SK-N-SH treated with all-trans-retinoic acid at 6 μM for 48 hours (cell line): ENCODE results near the gene FBXW11.

Experiments
- ATAC-seq: fragments of 200-7000 bp; cut with Tn5 transposase; 3 replicates; pipeline ENCODE4 v1.9.1; 2020; ENCODE audit warnings: mild to moderate bottlenecking, moderate library complexity
- ARNTL ChIP-seq: fragments of 450-650 bp; formaldehyde crosslinking; IDR thresholded peaks from 2 replicates; pipeline ENCODE4 v1.5.0; 2020; ENCODE audit warnings: low read depth, mild to moderate bottlenecking, moderate library complexity, borderline replicate concordance
- BACH2 ChIP-seq: fragments of 250-450 bp; sonication (Bioruptor Pico); IDR thresholded peaks from 2 replicates; pipeline ENCODE4 v1.9.0; 2021; ENCODE audit warnings: mild to moderate bottlenecking, borderline replicate concordance
- CSDC2 ChIP-seq: fragments of 250-450 bp; sonication (Bioruptor Pico); IDR thresholded peaks from 2 replicates; pipeline ENCODE4 v1.5.0; 2020; ENCODE audit warnings: mild to moderate bottlenecking, moderate library complexity
- ESRRG ChIP-seq: fragments of 250-450 bp; sonication (Bioruptor Pico); IDR thresholded peaks from 2 replicates; pipeline ENCODE4 v1.6.1; 2021; ENCODE audit warnings: mild to moderate bottlenecking
- GLIS3 ChIP-seq: fragments of 250-450 bp; sonication (Bioruptor Pico); IDR thresholded peaks from 2 replicates; pipeline ENCODE4 v1.5.0; 2020; ENCODE audit warnings: mild to moderate bottlenecking, moderate library complexity
- ISL1 ChIP-seq: fragments of 250-450 bp; sonication (Bioruptor Pico); IDR thresholded peaks from 2 replicates; pipeline ENCODE4 v2.1.2; 2022; ENCODE audit warnings: mild to moderate bottlenecking, moderate library complexity
- OSR1 ChIP-seq: fragments of 250-450 bp; sonication (Bioruptor Pico); IDR thresholded peaks from 2 replicates; pipeline ENCODE4 v1.8.0; 2022; ENCODE audit warnings: moderate library complexity, mild to moderate bottlenecking, inconsistent platforms
- PATZ1 ChIP-seq: fragments of 250-450 bp; sonication (Bioruptor Pico); IDR thresholded peaks from 2 replicates; pipeline ENCODE4 v1.8.0; 2020; ENCODE audit warnings: mild to moderate bottlenecking, moderate library complexity, borderline replicate concordance
- PPARA ChIP-seq: fragments of 250-450 bp; sonication (Bioruptor Pico); IDR thresholded peaks from 2 replicates; pipeline ENCODE4 v1.5.0; 2020; ENCODE audit warnings: mild to moderate bottlenecking, borderline replicate concordance
- RARB ChIP-seq: fragments of 250-450 bp; sonication (Bioruptor Pico); IDR thresholded peaks from 2 replicates; pipeline ENCODE4 v1.8.0; 2021; ENCODE audit warnings: mild to moderate bottlenecking, moderate library complexity
- SNAI2 ChIP-seq: fragments of 250-450 bp; sonication (Bioruptor Pico); IDR thresholded peaks from 2 replicates; pipeline ENCODE4 v1.5.0; 2020; ENCODE audit warnings: mild to moderate bottlenecking, moderate library complexity
- TCF4 ChIP-seq: fragments of 250-450 bp; sonication (Bioruptor Pico); IDR thresholded peaks from 2 replicates; pipeline ENCODE4 v1.8.0; 2021; ENCODE audit warnings: mild to moderate bottlenecking, moderate library complexity, borderline replicate concordance
- TOX ChIP-seq: fragments of 250-450 bp; sonication (Bioruptor Pico); IDR thresholded peaks from 2 replicates; pipeline ENCODE4 v1.8.0; 2021; ENCODE audit warnings: mild to moderate bottlenecking, moderate library complexity, borderline replicate concordance
- TSHZ2 ChIP-seq: fragments of 250-450 bp; sonication (Bioruptor Pico); IDR thresholded peaks from 2 replicates; pipeline ENCODE4 v1.5.0; 2020; ENCODE audit warnings: mild to moderate bottlenecking, moderate library complexity
- ZC3H10 ChIP-seq: fragments of 250-450 bp; sonication (Bioruptor Pico); IDR thresholded peaks from 2 replicates; pipeline ENCODE4 v1.5.1; 2021; ENCODE audit warnings: mild to moderate bottlenecking, moderate library complexity
- ZFP3 ChIP-seq: fragments of 250-450 bp; sonication (Bioruptor Pico); IDR thresholded peaks from 2 replicates; pipeline ENCODE4 v1.5.0; 2020; ENCODE audit warnings: mild to moderate bottlenecking, moderate library complexity
- ZFP30 ChIP-seq: fragments of 450-650 bp; formaldehyde crosslinking; IDR thresholded peaks from 2 replicates; pipeline ENCODE4 v1.5.0; 2022; ENCODE audit warnings: mild to moderate bottlenecking, moderate library complexity
- ZNF565 ChIP-seq: fragments of 450-650 bp; formaldehyde crosslinking; conservative IDR thresholded peaks from 2 replicates; pipeline ENCODE4 v1.5.0; 2020; ENCODE audit warnings: low read depth, mild to moderate bottlenecking, moderate library complexity
- ZNF70 ChIP-seq: fragments of 450-650 bp; formaldehyde crosslinking; IDR thresholded peaks from 2 replicates; pipeline ENCODE4 v1.5.0; 2020; ENCODE audit warnings: mild to moderate bottlenecking, moderate library complexity
- ZNF8 ChIP-seq: fragments of 450-650 bp; formaldehyde crosslinking; IDR thresholded peaks from 2 replicates; pipeline ENCODE4 v1.5.0; 2020; ENCODE audit warnings: mild to moderate bottlenecking, moderate library complexity
- TF ChIP-seq, protein P1 (sequence below): fragments of 250-450 bp; sonication (Bioruptor Pico); IDR thresholded peaks from 2 replicates; pipeline ENCODE4 v1.5.1; 2020; ENCODE audit warnings: low read depth, mild to moderate bottlenecking, moderate library complexity
- TF ChIP-seq, protein P2 (sequence below): fragments of 250-450 bp; sonication (Bioruptor Pico); IDR thresholded peaks from 2 replicates; pipeline ENCODE4 v1.5.1; 2021; ENCODE audit warnings: mild to moderate bottlenecking, moderate library complexity
- TF ChIP-seq, protein P3 (sequence below): fragments of 250-450 bp; sonication (Bioruptor Pico); IDR thresholded peaks from 2 replicates; pipeline ENCODE4 v1.8.0; 2021; ENCODE audit warnings: low read depth, mild to moderate bottlenecking, moderate library complexity, borderline replicate concordance

The FBXW11 gene

DNA sequence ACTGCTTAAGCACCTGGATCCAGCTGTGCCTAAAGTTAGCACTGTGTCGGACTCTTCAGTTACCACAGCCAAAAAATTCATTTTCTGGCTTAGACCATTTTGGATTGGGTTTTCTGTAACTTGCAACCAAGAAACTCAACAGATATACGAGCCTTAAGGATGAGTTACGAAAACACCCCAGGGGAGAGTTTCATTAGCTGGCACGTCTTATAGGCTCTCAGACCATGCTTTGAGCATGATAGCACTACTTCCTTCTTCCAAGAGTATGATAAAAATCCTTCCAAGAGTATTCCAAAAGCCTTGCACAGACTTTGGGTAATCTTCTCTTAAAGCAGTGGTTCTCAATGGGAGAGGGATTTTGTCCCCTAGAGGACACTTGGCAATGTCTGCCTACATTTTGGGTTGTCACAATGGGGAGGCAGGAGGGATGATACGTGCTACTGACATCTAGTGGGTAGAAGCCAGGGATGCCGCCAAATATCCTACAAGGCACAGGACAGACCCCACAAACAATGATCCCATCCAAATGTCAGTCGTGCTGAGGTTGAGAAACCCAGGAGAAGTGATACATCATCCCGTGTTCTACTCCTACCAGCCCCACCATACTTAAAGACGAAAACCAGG, 156.0 kb downstream of the FBXW11 start:
- ATAC-seq = peak; percentile 40; the same call in 1 of the 3 replicates
- no peak for TF ChIP-seq ISL1 (CRISPR knock-in tag)
- TF ChIP-seq BACH2 (CRISPR knock-in tag) = no peak
- no peak for TF ChIP-seq ESRRG (CRISPR knock-in tag)
- no peak for TF ChIP-seq OSR1
- TF ChIP-seq GLIS3 (CRISPR knock-in tag) = no peak
- TF ChIP-seq TCF4 = no peak
- TF ChIP-seq PPARA = no peak
- TF ChIP-seq ZNF70 (CRISPR knock-in tag) = no peak
- TF ChIP-seq, protein P1, sequence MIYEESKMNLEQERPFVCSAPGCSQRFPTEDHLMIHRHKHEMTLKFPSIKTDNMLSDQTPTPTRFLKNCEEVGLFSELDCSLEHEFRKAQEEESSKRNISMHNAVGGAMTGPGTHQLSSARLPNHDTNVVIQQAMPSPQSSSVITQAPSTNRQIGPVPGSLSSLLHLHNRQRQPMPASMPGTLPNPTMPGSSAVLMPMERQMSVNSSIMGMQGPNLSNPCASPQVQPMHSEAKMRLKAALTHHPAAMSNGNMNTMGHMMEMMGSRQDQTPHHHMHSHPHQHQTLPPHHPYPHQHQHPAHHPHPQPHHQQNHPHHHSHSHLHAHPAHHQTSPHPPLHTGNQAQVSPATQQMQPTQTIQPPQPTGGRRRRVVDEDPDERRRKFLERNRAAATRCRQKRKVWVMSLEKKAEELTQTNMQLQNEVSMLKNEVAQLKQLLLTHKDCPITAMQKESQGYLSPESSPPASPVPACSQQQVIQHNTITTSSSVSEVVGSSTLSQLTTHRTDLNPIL (CRISPR knock-in tag) = no peak
- no peak for TF ChIP-seq SNAI2 (CRISPR knock-in tag)
- no peak for TF ChIP-seq RARB
- no peak for TF ChIP-seq ZNF565
- no peak for TF ChIP-seq ARNTL (CRISPR knock-in tag)
- TF ChIP-seq ZNF8 (CRISPR knock-in tag) = no peak
- no peak for TF ChIP-seq CSDC2
- TF ChIP-seq ZFP30 = no peak
- TF ChIP-seq ZFP3 (CRISPR knock-in tag) = no peak
- TF ChIP-seq PATZ1 = no peak
- no peak for TF ChIP-seq ZC3H10 (CRISPR knock-in tag)
- no peak for TF ChIP-seq TOX

GRCh38 chr5:171849585-171850323, 156.7 kb downstream of the FBXW11 start:
- ATAC-seq = no peak
- TF ChIP-seq ESRRG (CRISPR knock-in tag) = no peak
- TF ChIP-seq, protein P2, sequence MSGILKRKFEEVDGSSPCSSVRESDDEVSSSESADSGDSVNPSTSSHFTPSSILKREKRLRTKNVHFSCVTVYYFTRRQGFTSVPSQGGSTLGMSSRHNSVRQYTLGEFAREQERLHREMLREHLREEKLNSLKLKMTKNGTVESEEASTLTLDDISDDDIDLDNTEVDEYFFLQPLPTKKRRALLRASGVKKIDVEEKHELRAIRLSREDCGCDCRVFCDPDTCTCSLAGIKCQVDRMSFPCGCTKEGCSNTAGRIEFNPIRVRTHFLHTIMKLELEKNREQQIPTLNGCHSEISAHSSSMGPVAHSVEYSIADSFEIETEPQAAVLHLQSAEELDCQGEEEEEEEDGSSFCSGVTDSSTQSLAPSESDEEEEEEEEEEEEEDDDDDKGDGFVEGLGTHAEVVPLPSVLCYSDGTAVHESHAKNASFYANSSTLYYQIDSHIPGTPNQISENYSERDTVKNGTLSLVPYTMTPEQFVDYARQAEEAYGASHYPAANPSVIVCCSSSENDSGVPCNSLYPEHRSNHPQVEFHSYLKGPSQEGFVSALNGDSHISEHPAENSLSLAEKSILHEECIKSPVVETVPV = no peak
- no peak for TF ChIP-seq SNAI2 (CRISPR knock-in tag)
- TF ChIP-seq ZNF565 = no peak
- TF ChIP-seq PPARA = no peak
- no peak for TF ChIP-seq RARB
- no peak for TF ChIP-seq ZNF70 (CRISPR knock-in tag)
- TF ChIP-seq TSHZ2 (CRISPR knock-in tag) = no peak
- no peak for TF ChIP-seq TCF4
- TF ChIP-seq ZNF8 (CRISPR knock-in tag) = no peak
- TF ChIP-seq ISL1 (CRISPR knock-in tag) = no peak
- no peak for TF ChIP-seq PATZ1
- no peak for TF ChIP-seq CSDC2
- TF ChIP-seq, protein P3, sequence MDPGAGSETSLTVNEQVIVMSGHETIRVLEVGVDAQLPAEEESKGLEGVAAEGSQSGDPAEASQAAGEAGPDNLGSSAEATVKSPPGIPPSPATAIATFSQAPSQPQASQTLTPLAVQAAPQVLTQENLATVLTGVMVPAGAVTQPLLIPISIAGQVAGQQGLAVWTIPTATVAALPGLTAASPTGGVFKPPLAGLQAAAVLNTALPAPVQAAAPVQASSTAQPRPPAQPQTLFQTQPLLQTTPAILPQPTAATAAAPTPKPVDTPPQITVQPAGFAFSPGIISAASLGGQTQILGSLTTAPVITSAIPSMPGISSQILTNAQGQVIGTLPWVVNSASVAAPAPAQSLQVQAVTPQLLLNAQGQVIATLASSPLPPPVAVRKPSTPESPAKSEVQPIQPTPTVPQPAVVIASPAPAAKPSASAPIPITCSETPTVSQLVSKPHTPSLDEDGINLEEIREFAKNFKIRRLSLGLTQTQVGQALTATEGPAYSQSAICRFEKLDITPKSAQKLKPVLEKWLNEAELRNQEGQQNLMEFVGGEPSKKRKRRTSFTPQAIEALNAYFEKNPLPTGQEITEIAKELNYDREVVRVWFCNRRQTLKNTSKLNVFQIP (CRISPR knock-in tag) = no peak
- TF ChIP-seq ZC3H10 (CRISPR knock-in tag) = no peak
- no peak for TF ChIP-seq ARNTL (CRISPR knock-in tag)
- TF ChIP-seq BACH2 (CRISPR knock-in tag) = no peak
- TF ChIP-seq ZFP3 (CRISPR knock-in tag) = no peak
- no peak for TF ChIP-seq ZFP30
- TF ChIP-seq, protein P1 (CRISPR knock-in tag) = no peak
- TF ChIP-seq, all 23 proteins: peak for 0
